Smooth muscle cell (in vitro differentiated cells): ENCODE results near the gene ZNF205. TPM values are rescaled to one million over a fixed set of nuclear protein-coding genes. Genes with fewer than 3 reads are reported as not detected.

ENCODE experiments used
- DNase-seq: peaks from one replicate; lab custom pipeline; 2025; ENCODE audit not compliant: unreplicated experiment; lab: John Stamatoyannopoulos, UW
- H2AFZ ChIP-seq: fragments of 200-600 bp; sonication (generic); 2 replicates; pipeline ENCODE4 v1.6.0; 2016; ENCODE audit warnings: antibody characterized with exemption, low read depth, mild to moderate bottlenecking
- H3F3A ChIP-seq: fragments of 200-600 bp; sonication (generic); 2 replicates; pipeline ENCODE4 v1.6.0; 2017; ENCODE audit warnings: antibody characterized with exemption, low read depth
- H3K27ac ChIP-seq: fragments of 200-600 bp; sonication (generic); 2 replicates; pipeline ENCODE4 v1.5.1; 2016; ENCODE audit warnings: low read depth, mild to moderate bottlenecking
- H3K27me3 ChIP-seq: fragments of 200-600 bp; sonication (generic); 2 replicates; pipeline ENCODE4 v1.6.1; 2016; ENCODE audit warnings: low read depth, mild to moderate bottlenecking
- H3K36me3 ChIP-seq: fragments of 200-600 bp; sonication (generic); 2 replicates; pipeline ENCODE4 v1.5.1; 2016; ENCODE audit warnings: low read depth
- H3K4me1 ChIP-seq: fragments of 200-600 bp; sonication (generic); 2 replicates; pipeline ENCODE4 v1.5.1; 2016; ENCODE audit warnings: low read depth
- H3K4me2 ChIP-seq: fragments of 200-600 bp; sonication (generic); 2 replicates; pipeline ENCODE4 v1.6.0; 2016; ENCODE audit warnings: mild to moderate bottlenecking
- H3K4me3 ChIP-seq: fragments of 200-600 bp; sonication (generic); 2 replicates; pipeline ENCODE4 v1.5.1; 2016; ENCODE audit warnings: mild to moderate bottlenecking
- H3K79me2 ChIP-seq: fragments of 200-600 bp; sonication (generic); 2 replicates; pipeline ENCODE4 v1.6.0; 2016; ENCODE audit warnings: low read depth, mild to moderate bottlenecking
- H3K9ac ChIP-seq: fragments of 200-600 bp; sonication (generic); 2 replicates; pipeline ENCODE4 v1.6.0; 2016; ENCODE audit warnings: low read depth
- H3K9me3 ChIP-seq: fragments of 200-600 bp; sonication (generic); replicated peaks from 2 replicates; pipeline ENCODE4 v1.5.1; 2016; ENCODE audit warnings: low read depth
- H4K20me1 ChIP-seq: fragments of 200-600 bp; sonication (generic); 2 replicates; pipeline ENCODE4 v1.6.0; 2016; ENCODE audit warnings: low read depth
- CTCF ChIP-seq: fragments of 200-600 bp; sonication (generic); IDR thresholded peaks from 2 replicates; pipeline ENCODE4 v1.5.1; 2017; ENCODE audit warnings: borderline replicate concordance, mild to moderate bottlenecking, antibody characterized with exemption; ENCODE audit not compliant: insufficient read depth, poor library complexity, severe bottlenecking
- WGBS: methylation state at CpG from one replicate; pipeline ENCODE4 v1.1.7; 2016; ENCODE audit warnings: low lambda C conversion rate; 5-methylcytosine and 5-hydroxymethylcytosine counted together
- polyA plus RNA-seq: library from polyadenylated mRNA; unstranded; fragments of >200 nt; fragmentation: Nextera tagmentation; extraction: Ambion mirVana; gene quantifications from 2 replicates; pipeline ENCODE4 v1.2.1, GENCODE V29; 2016
- total RNA-seq: library from RNA; depleted of rRNA; stranded (reverse); fragments of >200 nt; gene quantifications from 2 replicates; pipeline ENCODE4 v1.2.3, GENCODE V29; 2014

Gene ZNF205
- total and polyA plus RNA-seq, 2 experiments from 2014 or later = 7.2 to 11.9 TPM

GRCh38 chr16:3099395-3099731, 13.0 kb upstream of the ZNF205 start:
- H3K36me3 ChIP-seq = no peaks in the 10 kb centered on the region
- no peaks in the 10 kb centered on the region for H3F3A ChIP-seq
- H3K9me3 ChIP-seq = no peaks in the 10 kb centered on the region
- WGBS = 24% methylated on average over 5 of the region's 5 CpGs
- H2AFZ ChIP-seq = no peak overlapping the region
- no peak overlapping the region for H3K27ac ChIP-seq
- no peaks in the 10 kb centered on the region for H3K79me2 ChIP-seq
- no peak for DNase-seq
- no peaks in the 10 kb centered on the region for H4K20me1 ChIP-seq
- H3K9ac ChIP-seq = no peak overlapping the region
- H3K27me3 ChIP-seq = no peaks in the 10 kb centered on the region
- peak overlapping the region; percentile 79 for H3K4me2 ChIP-seq
- H3K4me3 ChIP-seq = no peak overlapping the region
- no peak for TF ChIP-seq CTCF
- H3K4me1 ChIP-seq = peaks cover 18% of the 10 kb centered on the region

- Histone ChIP-seq H3K4me3 (peak overlapping the region; percentile 28), H4K20me1 (no peaks in the 10 kb centered on the region), H2AFZ (no peak overlapping the region), H3K9ac (no peak overlapping the region), H3K27me3 (no peaks in the 10 kb centered on the region), H3K9me3 (no peaks in the 10 kb centered on the region), H3K27ac (no peak overlapping the region), H3K4me2 (peak overlapping the region; percentile 79), H3K79me2 (no peaks in the 10 kb centered on the region), H3F3A (no peaks in the 10 kb centered on the region), H3K36me3 (no peaks in the 10 kb centered on the region), H3K4me1 (peaks cover 18% of the 10 kb centered on the region)
- 3% methylated on average over 39 of the region's 39 CpGs for whole genome bisulfite sequencing
- peak; percentile 78 for DNase-seq
- TF ChIP-seq CTCF = no peak
These were observed 12.5 kb upstream of the ZNF205 start for GRCh38 chr16:3099732-3100499.

DNA sequence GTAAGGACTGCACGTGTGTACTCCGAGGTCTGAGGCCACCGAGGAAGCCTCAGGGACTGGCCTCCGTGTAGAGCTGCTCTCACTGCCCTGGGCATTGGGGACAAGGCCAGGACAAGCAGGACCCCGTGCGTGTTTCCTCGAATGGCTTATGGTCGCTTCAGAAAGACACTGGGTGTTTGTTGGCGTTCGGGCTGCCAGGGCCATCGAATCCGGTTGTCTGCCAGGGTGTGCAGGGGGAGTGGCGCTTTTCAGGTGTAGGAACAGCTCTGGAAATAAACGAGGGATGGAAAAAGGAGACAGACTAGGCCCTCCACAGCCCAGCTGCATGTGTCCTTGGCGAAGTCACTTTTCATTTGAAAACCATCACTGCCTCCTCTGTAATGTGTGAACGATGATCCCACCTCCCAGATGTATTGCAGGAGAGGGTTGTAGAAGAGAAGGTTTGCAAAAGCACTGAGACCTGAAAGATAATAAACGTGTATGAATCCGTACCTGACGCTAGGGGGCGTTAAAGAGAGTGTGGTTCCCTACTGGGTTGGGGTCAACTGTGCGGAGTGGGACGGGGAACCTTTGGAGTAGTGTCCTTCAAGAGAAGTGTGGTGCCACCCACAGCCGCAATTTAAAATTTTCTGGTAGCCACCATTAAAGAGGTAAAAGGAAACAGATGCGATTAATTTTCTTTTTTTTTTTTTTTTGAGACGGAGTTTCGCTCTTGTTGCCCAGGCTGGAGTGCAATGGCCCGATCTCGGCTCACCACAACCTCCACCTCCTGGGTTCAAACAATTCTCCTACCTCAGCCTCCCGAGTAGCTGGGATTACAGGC, 11.2 kb upstream of the ZNF205 start:
- no peaks in the 10 kb centered on the region for H3K9me3 ChIP-seq
- DNase-seq = no peak

More for the DNA sequence above, 11.2 kb upstream of the ZNF205 start:
- TF ChIP-seq CTCF = peak; percentile 69
- H3K36me3 ChIP-seq = no peaks in the 10 kb centered on the region
- no peaks in the 10 kb centered on the region for H4K20me1 ChIP-seq
- H3F3A ChIP-seq = no peaks in the 10 kb centered on the region
- no peak overlapping the region for H3K9ac ChIP-seq
- no peaks in the 10 kb centered on the region for H3K79me2 ChIP-seq
- WGBS = 62% methylated on average over 26 of the region's 29 CpGs
- H3K27ac ChIP-seq = no peak overlapping the region
- H3K27me3 ChIP-seq = no peaks in the 10 kb centered on the region
- H3K4me3 ChIP-seq = no peak overlapping the region
- peaks cover 18% of the 10 kb centered on the region for H3K4me1 ChIP-seq
- no peak overlapping the region for H2AFZ ChIP-seq
- no peak overlapping the region for H3K4me2 ChIP-seq
